ENCODE results near the gene AK3. TPM values are rescaled to one million over a fixed set of nuclear protein-coding genes. Genes with fewer than 3 reads are reported as not detected.
"Not testable (repeated sequence)": the region's sequence is repeated elsewhere in the genome, so short reads cannot be mapped to it uniquely, and the experiment has no call there.

The AK3 gene
- total and polyA plus RNA-seq, 10 of the 15 experiments (the other 5 are each of a cell fraction or from before 2014, with no cell fraction given): 14.2 to 86.6 (median 43.9) TPM

- H2AFZ ChIP-seq (ENCODE audit: control insufficient read depth, low read depth, low read length): no peak overlapping the region
- ChIA-PET POLR2A (no interaction called here), RAD21 (ENCODE audit: unreplicated experiment) (no interaction called here), CTCF (no interaction called here), SMC1A (ENCODE audit: uncharacterized antibody, unreplicated experiment) (interaction anchor here (0.7 to 1.2 kb wide), 3 partner anchors 12 to 43 kb away, joined by 3 read pairs; no protein-coding TSS in a partner anchor)
- no peak overlapping the region for H3K4me3 ChIP-seq
- DNase-seq (ENCODE audit: low read depth, low spot score): no peak
- H3K27me3 ChIP-seq (replicated peaks in 1 of 2; ENCODE audit: control insufficient read depth in 2 of 2, insufficient read depth in 2 of 2, low read length in 1 of 2): no peaks in the 10 kb centered on the region
- no peaks in the 10 kb centered on the region for H4K20me1 ChIP-seq (ENCODE audit: control insufficient read depth, insufficient read depth)
- H3K4me1 ChIP-seq (ENCODE audit: control insufficient read depth, insufficient read depth, low read length): no peaks in the 10 kb centered on the region
- intact Hi-C loops (cut with micrococcal nuclease; ENCODE audit: unreplicated experiment) (no loop called here), in situ Hi-C loops (cut with MboI) (no loop called here)
- H3K9ac ChIP-seq (ENCODE audit: control insufficient read depth, insufficient read depth, low read length): no peak overlapping the region
- no peak for TF ChIP-seq ZNF274 (IDR thresholded peaks at IDR 0.05; ENCODE audit: insufficient read depth, insufficient read length)
- TF ChIP-seq KLF5 (IDR thresholded peaks at IDR 0.05; ENCODE audit: partially characterized antibody): no peak
- TF ChIP-seq NR2C2 (IDR thresholded peaks at IDR 0.05; ENCODE audit: borderline replicate concordance, control insufficient read depth, insufficient read length, low read depth): no peak
- no peak for TF ChIP-seq SKIL (IDR thresholded peaks at IDR 0.05; ENCODE audit: low read depth, poor library complexity, severe bottlenecking)
- no peak for TF ChIP-seq PML (IDR thresholded peaks at IDR 0.05; ENCODE audit: low read length)
- TF ChIP-seq NBN (IDR thresholded peaks at IDR 0.05): no peak
- TF ChIP-seq BRCA1 (IDR thresholded peaks at IDR 0.05; ENCODE audit: low read depth, low read length): no peak
- no peak for TF ChIP-seq NFYA (IDR thresholded peaks at IDR 0.05; ENCODE audit: borderline replicate concordance, low read depth, low read length)
- no peak for TF ChIP-seq ETV6 (conservative IDR thresholded peaks at IDR 0.05 in 1 of 2, IDR thresholded peaks at IDR 0.05 in 1 of 2; ENCODE audit: borderline replicate concordance in 1 of 2, low read depth in 1 of 2)
- no peak for TF ChIP-seq TCF3 (IDR thresholded peaks at IDR 0.05; ENCODE audit: borderline replicate concordance, insufficient read depth, low read depth, low read length)
- no peak for TF ChIP-seq RBBP5 (conservative IDR thresholded peaks at IDR 0.05)
- no peak overlapping the region for H3K4me2 ChIP-seq (ENCODE audit: control insufficient read depth, insufficient read depth)
- BruUV-seq (replicated peaks): no TSS peak
- ATAC-seq: no peak
- H3K27ac ChIP-seq (ENCODE audit: control insufficient read depth, insufficient read depth): no peak overlapping the region
- H3K9me3 ChIP-seq (replicated peaks; ENCODE audit: control insufficient read depth, insufficient read depth, low read length): no peaks in the 10 kb centered on the region
- WGBS (ENCODE audit: insufficient coverage, insufficient replicate concordance, low lambda C conversion rate, missing lambda C conversion rate): 40% methylated on average over 2 of the region's 2 CpGs
- H3K36me3 ChIP-seq (ENCODE audit: control insufficient read depth in 2 of 2, insufficient read depth in 2 of 2, low read length in 1 of 2): no peaks in the 10 kb centered on the region
- H3K79me2 ChIP-seq (ENCODE audit: control insufficient read depth, insufficient read depth, low read length): no peaks in the 10 kb centered on the region
- no peak for FAIRE-seq
Measured at GRCh38 chr9:4784403-4784802, 43.4 kb upstream of the AK3 start.

GRCh38 chr9:4783191-4783590, 42.2 kb upstream of the AK3 start:
- ATAC-seq; in situ Hi-C loops (cut with MboI); H3K4me3 ChIP-seq; H3K9ac ChIP-seq (ENCODE audit: control insufficient read depth, insufficient read depth, low read length); POLR2A ChIA-PET; H3K36me3 ChIP-seq (ENCODE audit: control insufficient read depth in 2 of 2, insufficient read depth in 2 of 2, low read length in 1 of 2); H3K79me2 ChIP-seq (ENCODE audit: control insufficient read depth, insufficient read depth, low read length); H2AFZ ChIP-seq (ENCODE audit: control insufficient read depth, low read depth, low read length); intact Hi-C loops (cut with micrococcal nuclease; ENCODE audit: unreplicated experiment); FAIRE-seq; RAD21 ChIA-PET (ENCODE audit: unreplicated experiment); H3K27ac ChIP-seq (ENCODE audit: control insufficient read depth, insufficient read depth); DNase-seq (ENCODE audit: low read depth, low spot score); H3K4me2 ChIP-seq (ENCODE audit: control insufficient read depth, insufficient read depth); H3K4me1 ChIP-seq (ENCODE audit: control insufficient read depth, insufficient read depth, low read length); BruUV-seq (replicated peaks); H4K20me1 ChIP-seq (ENCODE audit: control insufficient read depth, insufficient read depth); H3K27me3 ChIP-seq (replicated peaks in 1 of 2; ENCODE audit: control insufficient read depth in 2 of 2, insufficient read depth in 2 of 2, low read length in 1 of 2); H3K9me3 ChIP-seq (replicated peaks; ENCODE audit: control insufficient read depth, insufficient read depth, low read length): not testable (repeated sequence)
- ChIA-PET CTCF (interaction anchor here (1.0 kb wide), 1 partner anchor 9 kb away, joined by 4 read pairs; no protein-coding TSS in a partner anchor), SMC1A (ENCODE audit: uncharacterized antibody, unreplicated experiment) (interaction anchor here (0.6 to 1.2 kb wide), 4 partner anchors 10 to 659 kb away, joined by 3 to 4 read pairs (median 3); no protein-coding TSS in a partner anchor)
- 68% methylated on average over 4 of the region's 4 CpGs for WGBS (ENCODE audit: insufficient coverage, insufficient replicate concordance, low lambda C conversion rate, missing lambda C conversion rate)
